Stimulated activated CD4-positive, alpha-beta T cell treated with anti-CD3 and anti-CD28 coated beads, TNF-alpha, amount 100 ng/mL, for 48 hours (primary cell): Measurements from ENCODE around the gene LHX6.

Source experiments
- DNase-seq, 3 donors: peaks; one replicate each; pipeline ENCODE4 v3.0.0-alpha.2; 2020; ENCODE audit warnings: low read depth in 3 of 3

LHX6 gene

DNA sequence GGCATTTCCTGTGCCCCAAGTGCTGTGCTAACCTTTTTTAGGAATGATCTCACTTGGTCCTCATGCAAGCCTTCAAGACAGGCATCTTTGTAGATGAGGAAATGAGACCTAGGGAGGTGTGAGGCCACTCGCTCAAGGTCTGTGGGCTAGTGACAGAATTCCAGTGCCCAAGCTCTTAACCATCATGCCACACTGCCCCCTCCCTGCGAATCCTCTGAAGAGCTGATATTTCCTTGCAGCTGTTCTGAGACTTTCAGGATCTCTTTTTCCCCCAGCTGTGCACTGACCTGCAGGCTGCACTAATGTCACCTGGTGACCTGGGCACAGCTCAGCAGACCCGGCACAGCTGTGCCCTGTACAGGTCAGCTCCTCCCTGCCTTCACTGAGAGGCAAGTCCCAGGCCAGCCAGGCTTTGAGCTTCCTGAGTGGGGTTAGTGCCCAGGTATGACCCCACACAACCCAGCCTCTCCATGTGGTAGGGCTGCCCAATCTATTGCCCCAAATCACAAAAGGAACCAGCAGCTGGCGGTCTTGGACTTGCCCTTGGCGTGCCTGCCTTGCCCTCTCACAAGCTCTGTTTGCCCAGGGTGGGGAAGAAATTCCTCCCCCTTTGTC is 36.4 kb downstream of the LHX6 start:
- no peak for DNase-seq

DNA sequence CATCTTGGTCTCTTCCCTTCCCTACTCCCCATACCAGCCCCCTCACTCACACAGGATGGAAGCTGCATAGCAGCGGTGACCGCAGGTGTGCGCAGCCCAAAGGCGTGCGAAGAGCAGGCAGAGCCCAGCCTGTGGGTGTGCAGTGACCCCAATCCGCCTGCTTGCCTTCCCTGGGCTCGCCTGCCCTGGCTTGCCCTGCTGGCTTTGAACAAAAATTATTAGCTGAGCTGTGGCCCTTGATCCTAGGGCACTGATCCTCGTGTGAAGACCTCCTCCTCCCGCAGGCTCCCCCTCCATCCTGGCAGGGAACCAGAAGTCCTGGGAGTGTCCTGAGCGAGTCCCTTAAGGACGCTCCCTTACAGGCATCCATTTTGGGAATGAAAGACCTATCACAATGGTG is 37.2 kb downstream of the LHX6 start:
- no peak for DNase-seq

DNA sequence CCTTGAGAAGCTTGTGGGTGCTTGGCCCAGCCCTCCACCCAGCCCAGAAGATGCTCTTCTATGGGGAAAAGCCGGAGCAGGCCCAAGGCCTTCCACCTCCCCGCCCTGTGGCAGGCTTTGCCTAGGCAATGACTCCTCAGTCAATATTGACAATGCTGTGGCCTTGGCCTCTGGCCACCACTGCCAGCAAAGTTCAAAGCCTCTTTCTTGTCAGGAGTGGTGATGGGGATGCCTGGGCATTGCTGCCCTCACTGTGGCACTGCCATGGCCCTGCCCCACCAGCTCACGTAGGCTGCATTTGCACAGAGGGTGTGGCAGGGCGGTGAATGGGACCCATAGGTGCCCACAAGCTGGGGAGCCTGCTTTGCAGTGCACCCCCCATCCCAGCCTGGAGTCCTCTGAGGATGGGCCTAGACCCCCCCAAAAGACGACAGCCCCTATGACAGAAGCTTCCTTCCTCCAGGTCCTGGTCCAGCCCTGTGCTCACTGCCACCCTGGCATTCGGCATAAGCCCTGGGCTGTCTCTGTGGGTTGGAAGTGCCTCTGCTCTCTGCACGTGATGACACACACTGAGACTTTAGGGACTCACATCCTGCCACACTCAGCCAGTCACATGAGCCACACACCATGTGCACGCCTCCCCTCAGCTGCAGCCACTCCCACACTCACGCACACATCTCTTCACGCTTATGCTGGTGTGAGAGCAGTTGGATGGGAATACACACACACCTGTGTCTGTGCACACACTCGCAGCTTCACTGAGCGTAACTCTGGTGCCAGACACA is 38.0 kb downstream of the LHX6 start:
- DNase-seq, result peak in 1 of 3 donors; percentile 12

- no peak for DNase-seq
These were observed 40.4 kb downstream of the LHX6 start for GRCh38 chr9:122188369-122188768.

- no peak for DNase-seq
These were observed 41.8 kb downstream of the LHX6 start for GRCh38 chr9:122186777-122187470.

DNA sequence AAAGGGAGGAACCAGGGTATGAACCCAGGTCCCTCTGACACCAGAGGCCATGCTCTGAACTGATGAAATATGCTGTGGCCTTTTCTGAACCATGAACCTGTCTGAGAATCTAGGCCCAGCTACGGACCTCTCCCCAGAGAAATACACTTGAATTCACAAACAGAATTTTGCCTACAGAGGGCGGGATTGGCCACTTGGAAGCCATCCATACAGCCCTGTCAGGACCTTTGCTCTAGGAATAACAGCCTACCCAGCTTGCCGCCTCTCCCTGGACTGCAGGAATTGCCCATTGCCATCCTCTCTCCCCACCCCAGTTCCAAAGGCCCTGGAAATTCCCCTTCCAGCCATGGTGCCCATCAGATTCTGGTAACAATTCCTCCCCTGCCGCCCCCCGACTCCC is 42.5 kb downstream of the LHX6 start:
- no peak for DNase-seq

DNA sequence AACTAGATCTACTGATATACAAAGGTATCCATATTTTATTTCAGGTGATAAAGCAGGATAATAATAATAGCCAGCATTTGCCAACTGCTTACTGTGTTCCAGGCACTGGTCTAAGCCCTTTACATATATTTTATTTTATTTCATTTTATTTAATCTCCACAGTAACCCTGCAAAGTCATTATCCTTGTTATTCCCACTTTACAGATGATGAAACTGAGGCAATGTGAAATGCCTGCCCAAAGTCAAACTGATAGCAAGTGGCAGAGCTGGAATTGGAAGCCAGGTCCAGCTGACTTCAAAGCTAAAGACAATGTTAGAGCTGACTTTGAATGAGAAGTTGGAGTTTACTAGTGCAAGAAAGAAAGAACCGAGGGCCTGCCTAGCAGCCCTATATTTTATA is 44.2 kb downstream of the LHX6 start:
- DNase-seq, result no peak

DNA sequence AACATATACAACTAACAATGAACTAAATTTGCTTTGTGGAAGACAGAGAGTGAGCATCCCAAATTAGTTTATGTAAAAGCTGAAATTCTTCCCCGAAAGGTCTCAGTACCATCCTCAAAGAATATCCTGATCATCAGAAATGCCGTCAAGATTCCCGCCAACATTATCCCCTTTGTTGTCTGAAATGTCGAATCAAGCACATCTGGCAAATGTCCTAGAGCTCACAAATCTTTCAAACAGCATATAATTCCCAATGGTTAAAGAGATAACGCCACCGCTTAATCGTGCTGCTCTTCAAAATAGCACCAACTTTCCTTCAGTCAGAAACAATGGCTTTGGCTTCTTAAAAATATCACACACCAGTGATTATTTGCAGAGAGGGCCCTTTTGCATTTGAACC is 45.3 kb downstream of the LHX6 start:
- DNase-seq, result no peak

DNA sequence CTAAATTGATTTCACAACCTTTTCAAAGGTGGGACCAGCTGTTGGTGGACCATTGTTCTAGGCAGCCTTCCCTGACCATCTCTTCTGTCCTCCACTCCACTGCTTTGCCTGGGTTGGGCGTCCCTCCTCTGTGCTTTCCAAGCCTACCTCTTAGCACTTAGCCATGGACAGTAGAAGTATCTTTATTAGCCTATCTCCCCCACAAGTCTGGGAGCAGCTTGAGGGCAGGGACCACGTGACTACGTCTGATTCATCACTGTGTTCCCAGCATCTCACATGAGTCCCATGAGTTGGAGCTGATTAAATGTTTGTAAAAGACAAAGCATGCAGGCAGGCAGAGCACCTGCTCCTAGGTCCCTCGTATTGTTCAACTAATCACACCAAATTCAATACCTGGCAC is 48.1 kb downstream of the LHX6 start:
- DNase-seq, result no peak

DNA sequence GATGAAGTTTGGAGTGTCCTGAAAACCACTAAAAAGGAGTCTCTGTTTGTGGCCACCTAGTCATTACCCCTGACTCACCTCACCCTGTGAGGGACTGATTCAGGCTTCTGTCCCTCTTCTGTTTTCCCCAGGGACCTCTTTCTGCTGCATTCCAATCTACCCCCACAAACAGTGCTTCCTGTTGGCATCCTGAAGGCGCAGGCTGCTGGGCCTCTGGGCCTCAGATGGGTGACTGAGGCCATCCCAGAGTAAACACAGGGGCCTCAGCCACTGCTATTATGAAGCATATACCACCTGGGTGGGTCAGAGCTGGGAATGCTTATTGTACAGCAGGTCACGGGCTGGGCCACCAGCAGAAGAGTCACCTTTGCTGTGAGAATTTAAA is 49.1 kb downstream of the LHX6 start:
- DNase-seq, result no peak

DNA sequence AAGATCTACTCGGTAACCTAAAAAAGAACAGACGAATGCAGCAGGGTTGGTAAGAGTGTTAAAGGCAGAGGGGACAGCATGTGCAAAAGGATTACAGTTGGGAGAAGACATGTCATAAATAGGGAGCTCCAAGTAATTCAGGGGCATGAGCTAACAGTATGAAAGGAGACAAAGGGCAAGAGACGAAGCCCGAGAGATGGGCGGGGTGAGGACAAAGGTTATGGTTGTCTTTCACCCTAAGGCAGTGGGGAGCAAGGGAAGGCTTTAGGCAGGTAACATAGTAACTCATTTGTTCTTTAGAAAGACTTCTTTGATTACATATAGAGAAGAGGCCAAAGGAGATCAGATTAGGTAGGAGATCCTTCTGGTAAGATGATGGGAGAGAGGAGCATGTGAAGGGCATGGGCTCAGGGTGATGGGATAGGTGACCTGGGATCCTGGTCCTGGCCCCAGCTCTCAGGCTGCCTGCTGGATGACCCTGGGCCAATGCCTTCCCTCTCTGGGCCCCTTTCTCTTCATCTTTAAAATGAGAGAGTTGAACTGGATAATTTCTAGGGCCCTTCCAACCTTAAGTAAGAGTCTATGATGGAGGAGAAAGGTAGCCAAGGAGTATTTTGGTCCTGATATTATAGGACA is 49.6 kb downstream of the LHX6 start:
- DNase-seq, result no peak

DNA sequence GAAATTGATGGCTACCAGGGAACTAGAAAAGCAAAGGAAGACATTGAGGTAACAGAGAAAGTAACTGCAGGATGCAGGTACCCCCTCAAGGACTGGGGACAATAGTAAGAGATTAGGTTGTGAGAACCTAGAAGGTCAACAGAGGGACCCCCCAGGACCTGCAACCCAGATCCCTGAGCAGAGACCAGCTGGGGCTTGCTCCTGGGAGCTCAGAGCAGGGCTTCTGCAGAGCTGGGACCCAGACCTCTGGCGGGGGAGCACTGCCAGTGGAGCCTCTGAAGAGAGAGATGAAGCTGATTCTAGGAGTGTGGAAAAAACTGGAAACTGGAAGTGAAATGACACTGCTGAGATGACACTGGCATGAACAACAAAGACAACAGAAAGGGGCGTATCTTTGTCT is 51.8 kb downstream of the LHX6 start:
- DNase-seq, result no peak

- no peak for DNase-seq
These were observed 55.1 kb downstream of the LHX6 start for GRCh38 chr9:122173670-122174069.

- DNase-seq, result no peak
These were observed 56.6 kb downstream of the LHX6 start for GRCh38 chr9:122172131-122172530.

DNA sequence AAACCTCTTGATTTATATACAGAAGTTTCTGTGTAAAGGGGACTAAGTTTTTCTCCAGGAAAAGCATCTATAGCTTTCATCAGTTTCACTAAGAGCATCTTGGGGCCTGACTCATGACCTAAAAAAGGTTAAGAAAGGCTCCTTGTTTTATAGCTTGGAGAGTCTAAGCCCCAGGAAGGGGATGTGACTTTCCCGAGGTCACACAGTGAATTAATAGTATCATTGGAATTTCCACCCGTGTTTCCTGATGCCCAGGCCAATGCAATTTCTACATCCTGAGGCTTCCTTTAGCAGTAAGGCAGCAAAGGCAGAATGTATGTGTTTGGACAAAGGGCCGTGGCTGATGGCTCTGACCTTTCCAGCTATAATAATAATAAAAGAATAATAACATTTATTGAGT is 60.4 kb downstream of the LHX6 start:
- DNase-seq, result no peak

- no peak for DNase-seq
These were observed 64.5 kb downstream of the LHX6 start for GRCh38 chr9:122164286-122164685.

- no peak for DNase-seq
These were observed 66.3 kb downstream of the LHX6 start for GRCh38 chr9:122162415-122162814.

DNA sequence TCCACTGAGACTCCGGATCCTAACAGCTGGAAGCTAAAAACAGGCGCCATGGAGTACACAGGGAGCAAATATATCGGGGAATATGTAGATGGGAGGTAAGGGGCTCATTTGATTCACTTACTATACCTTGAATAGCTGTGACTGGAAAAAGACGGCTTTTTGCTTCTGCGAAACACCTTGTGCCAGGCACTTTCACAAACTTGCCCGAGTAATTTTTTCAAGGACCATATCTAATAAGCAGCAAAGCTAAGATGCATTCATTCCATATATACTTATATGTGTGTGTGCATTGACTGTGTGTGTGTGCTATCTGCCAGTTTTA is 68.9 kb downstream of the LHX6 start:
- DNase-seq, result no peak

- DNase-seq, result peak; percentile 88 to 92 (median 90)
These were observed 69.5 kb downstream of the LHX6 start, which contains the start of the genes MORN5 and NDUFA8 for GRCh38 chr9:122159026-122159924. Gene MORN5, plus strand, starts transcription at chr9:122159908. Its CDS starts 65 bp downstream, at chr9:122159973. Gene NDUFA8, minus strand, starts transcription at chr9:122159779. Its CDS starts 102 bp downstream, at chr9:122159677.

GRCh38 chr9:122158202-122158601 is 70.6 kb downstream of the LHX6 start:
- peak in 2 of 3 donors; percentile 2 to 7 for DNase-seq

DNA sequence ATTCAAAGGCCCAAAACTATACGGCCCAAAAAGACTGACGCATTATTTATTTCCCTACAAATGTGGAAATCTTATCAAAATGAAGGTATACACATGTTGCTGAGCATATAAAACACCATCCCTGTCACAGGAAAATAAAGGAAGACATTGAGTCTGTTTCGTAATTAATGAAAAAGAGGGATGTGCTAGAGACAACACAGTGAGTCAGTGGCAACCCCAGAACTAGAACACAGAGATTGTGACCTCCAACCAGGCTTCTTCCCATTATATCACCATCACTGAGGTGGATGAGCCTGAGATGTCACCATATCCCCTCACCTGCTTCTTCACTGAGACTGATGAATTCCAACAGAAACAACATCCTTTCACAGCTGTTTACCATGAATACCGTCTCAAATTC is 73.0 kb downstream of the LHX6 start:
- DNase-seq, result no peak
